Fibroblast of skin of right biceps (primary cell): ENCODE data around the gene MPC2.

Experiments
- DNase-seq: peaks from one replicate; pipeline ENCODE4 v3.0.0-alpha.2; 2013

The MPC2 gene

GRCh38 chr1:167936930-167937708 lies at the start of gene MPC2:
TSS of gene MPC2 (minus strand) at chr1:167937072. CDS start at chr1:167935841, 1,231 bp downstream.
- DNase-seq, result peak; percentile 77

DNA sequence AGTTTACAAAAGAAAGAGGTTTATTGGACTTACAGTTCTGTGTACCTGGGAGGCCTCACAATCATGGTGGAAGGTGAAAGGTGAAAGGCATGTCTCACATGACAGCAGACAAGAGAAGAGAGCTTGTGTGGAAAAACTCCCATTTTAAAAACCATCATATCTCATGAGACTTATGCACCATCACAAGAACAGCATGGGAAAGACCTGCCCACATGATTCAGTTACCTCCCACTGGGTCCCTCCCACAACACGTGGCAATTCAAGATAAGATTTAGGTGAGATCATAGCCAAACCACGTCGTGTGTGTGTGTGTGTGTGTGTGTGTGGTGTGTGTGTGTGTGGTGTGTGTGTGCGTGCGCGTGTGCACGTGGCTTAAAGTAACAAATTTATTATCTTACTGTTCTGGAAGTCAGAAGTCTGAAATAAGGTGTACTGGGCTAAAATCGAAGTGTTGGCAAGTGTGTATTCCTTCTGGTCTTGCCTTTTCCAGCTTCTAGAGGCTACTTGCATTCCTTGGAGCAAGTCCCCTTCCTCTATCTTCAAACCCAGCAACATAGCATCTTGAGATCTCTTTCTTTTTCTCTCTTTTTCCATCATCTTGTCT lies 48.1 kb upstream of the MPC2 start:
- peak; percentile 13 for DNase-seq

- no peak for DNase-seq
These were observed 47.0 kb upstream of the MPC2 start for GRCh38 chr1:167983797-167984420.

DNA sequence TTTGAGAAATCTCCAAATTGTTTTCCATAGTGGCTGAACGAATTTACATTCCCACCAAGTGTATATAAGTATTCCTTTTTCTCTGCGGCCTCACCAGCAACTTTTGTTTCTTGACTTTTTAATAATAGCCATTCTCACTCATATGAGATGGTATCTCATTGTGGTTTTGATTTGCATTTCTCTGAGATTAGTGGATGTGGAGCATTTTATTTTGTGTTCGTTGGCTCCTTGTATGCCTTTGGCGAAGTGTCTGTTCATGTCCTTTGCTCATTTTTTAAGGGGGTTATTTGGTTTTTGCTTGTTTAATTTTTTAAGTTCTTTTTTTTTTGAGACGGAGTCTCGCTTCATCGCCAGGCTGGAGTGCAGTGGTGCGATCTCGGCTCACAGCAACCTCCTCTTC lies 45.1 kb upstream of the MPC2 start:
- DNase-seq, result peak; percentile 40

GRCh38 chr1:167977245-167977644 lies 40.4 kb upstream of the MPC2 start:
- no peak for DNase-seq

DNA sequence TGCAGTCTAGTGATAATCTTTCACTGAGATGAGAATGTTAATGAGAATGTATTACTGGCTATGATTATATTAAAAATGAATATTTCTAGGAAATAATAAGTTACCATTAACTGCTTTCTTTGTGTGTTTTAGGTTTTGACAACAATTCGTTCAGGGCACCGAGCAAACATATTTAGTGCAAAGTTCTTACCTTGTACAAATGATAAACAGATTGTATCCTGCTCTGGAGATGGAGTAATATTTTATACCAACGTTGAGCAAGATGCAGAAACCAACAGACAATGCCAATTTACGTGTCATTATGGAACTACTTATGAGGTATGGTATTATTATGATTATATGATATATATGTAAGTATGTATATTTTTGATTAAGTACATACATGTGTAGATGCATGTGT lies 37.8 kb upstream of the MPC2 start:
- no peak for DNase-seq

DNA sequence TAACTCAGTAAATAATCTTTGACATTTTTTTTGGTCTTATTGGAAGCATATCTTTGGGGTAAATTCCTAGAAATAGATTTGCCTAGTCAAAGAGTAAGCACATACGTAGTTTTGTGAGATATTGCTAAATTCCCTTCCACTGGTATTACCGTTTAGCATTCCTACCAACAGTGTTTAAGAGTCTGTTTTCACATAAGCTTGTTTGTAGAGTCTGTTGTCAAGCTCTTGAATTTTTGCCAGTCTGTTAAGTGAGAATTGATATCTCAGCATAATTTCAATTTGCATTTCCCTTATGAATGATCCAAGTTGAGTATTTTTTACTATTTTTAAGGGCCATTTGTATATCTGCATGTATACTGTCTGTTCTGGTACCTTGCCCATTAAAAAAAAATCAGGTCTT lies 37.0 kb upstream of the MPC2 start:
- no peak for DNase-seq

- DNase-seq, result no peak
These were observed 31.7 kb upstream of the MPC2 start for GRCh38 chr1:167968569-167968968.

GRCh38 chr1:167966050-167966449 lies 29.2 kb upstream of the MPC2 start:
- DNase-seq, result no peak

- no peak for DNase-seq
These were observed 27.8 kb upstream of the MPC2 start for GRCh38 chr1:167964646-167965045.

DNA sequence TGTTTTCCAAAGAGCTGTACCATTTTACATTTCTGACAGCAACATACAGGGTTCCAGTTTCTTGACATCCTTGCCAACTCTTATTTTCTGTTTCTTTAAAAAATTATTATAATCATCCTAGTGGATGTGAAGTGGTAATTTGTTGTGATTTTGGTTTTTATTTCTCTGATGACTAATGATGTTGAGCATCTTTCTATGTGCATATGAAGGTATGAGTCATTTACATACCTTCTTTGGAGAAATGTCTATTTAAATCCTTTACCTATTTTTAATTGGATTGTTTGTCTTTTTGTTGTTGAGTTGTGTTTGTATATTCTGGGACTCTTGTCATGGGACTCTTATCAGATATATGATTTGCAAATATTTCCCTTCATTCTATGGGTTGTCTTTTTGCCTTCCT lies 20.8 kb upstream of the MPC2 start:
- peak; percentile 11 for DNase-seq

- peak; percentile 11 for DNase-seq
These were observed 19.0 kb upstream of the MPC2 start for GRCh38 chr1:167955915-167956314.

- no peak for DNase-seq
These were observed 13.7 kb upstream of the MPC2 start for GRCh38 chr1:167950569-167950968.

GRCh38 chr1:167949785-167950184 lies 12.9 kb upstream of the MPC2 start:
- DNase-seq, result no peak

GRCh38 chr1:167947733-167948132 lies 10.9 kb upstream of the MPC2 start:
- DNase-seq, result no peak

GRCh38 chr1:167943541-167943940 lies 6.7 kb upstream of the MPC2 start:
- DNase-seq, result no peak

- DNase-seq, result no peak
These were observed 3.4 kb upstream of the MPC2 start for GRCh38 chr1:167940264-167940663.

DNA sequence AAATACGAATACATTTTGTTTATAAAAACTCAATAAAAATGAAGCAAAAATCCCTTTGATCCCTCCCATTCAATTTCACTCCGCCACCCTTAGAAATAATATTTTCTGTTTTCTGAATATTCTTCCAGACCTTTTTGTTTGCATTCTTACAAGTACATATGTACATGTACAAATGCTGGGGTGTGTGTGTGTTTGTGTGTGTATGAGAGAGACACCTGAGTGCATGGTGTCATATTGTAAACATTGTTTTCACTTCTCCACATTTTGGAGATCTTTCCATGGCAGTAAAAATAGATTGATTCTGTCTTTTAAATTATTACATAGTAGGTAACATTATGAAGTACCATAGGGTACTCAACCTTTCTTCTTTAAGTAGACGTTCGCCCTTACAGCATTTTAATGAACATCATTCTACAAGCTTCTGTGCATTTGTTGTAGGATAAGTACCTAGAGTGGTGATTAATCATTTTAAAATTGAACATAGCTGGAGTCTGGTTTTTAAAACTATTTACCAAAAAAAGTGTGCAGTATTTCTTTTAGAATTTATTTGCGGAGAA lies 1.3 kb upstream of the MPC2 start:
- DNase-seq, result no peak

- DNase-seq, result no peak
These were observed 788 bp upstream of the MPC2 start for GRCh38 chr1:167937709-167938010.

DNA sequence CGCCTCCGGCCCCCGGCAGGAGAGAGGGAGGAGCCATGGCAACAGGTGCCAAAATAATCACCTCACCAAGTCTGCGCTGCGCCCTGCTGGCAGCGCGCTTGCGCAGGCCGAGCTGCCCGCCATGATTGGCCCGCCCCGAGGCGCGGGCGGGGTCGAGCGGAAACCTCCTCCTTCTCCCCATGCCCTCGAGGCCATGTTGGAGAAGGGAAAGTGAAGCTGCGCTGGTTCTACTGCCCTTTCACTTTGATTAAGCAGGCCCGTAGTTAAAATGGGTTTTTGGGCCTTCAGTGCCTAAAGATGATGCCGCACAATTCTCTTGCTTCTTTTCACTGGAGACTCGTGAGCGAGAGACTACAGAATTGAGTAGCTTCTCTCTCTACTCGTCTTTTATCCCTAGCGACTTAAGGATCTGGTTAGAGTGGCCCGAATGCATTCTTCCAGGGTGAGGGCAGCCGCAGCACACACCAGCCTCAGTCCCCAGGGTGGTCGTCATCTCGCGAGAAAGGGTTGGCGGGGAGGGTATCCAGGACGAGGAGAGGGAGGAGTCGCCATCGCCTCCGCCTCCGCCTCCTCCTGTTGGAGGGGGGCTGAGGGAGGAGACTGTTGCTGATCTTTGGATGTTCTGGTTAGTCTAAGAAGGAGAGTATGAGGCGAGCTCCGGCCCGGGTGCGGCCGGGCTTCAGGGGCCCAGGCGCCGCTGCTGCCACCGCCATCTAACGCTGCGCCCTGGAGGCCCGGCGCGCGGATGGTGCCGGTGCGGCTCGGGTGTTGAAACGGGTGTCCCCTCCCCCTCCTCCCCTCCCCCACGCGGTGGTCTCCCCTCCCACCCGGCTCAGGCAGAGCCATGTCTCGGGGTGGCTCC lies 573 bp downstream of the MPC2 start, which contains the start of gene DCAF6:
Gene DCAF6 (plus strand): TSS at position 616 of the 862 bp plus-strand sequence. CDS start 229 bp downstream, at position 845.
- DNase-seq, result peak; percentile 98

DNA sequence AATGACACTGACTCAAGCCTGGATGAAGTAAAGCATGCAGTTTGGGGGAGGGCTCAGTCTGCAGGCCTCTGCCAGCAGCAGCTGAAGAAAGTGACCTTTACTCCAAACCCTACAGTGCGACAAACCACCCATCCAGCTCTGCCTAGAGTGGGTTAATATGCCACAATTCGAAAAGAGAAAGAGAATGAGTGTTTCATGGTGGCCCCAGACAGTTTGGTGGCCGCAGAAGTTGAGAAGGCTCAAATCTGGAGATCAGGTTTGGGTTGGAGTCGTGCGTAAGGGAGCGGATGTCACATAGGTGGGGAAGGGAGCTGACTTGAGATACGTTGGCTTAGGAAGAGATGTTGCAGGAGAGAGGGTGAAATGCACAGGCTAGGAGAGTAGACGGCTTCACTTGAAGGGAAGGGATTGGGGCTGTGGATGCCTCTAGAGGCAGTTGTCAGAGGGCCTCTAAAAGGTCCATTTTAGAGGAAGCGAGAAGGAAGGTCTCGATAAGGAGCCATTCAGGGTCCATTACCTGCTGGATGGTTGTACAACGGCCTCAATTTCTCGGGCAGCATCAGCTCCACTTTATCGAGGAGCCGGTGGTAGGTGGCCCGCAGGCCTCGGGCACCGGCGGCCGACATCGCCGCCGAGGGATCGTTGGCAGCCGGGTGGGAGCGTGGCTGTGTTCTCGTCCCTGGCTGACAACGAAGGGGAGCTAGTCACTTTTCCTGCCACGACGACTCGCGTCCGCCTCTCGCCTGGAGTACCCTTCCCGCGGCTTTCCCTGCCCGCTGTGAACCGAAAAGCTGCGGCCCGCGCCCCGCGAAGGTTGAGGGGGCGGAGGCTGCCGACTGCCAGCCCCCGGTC lies 1.4 kb downstream of the MPC2 start:
- DNase-seq, result peak; percentile 30
